ENCODE results near the gene SOX21. TPM values are rescaled to one million over a fixed set of nuclear protein-coding genes. Genes with fewer than 3 reads are reported as not detected.

Gene SOX21
- polyA plus RNA-seq, 2 of the 4 experiments (the other 2 are of a cell fraction) = 0.62 to 6.9 TPM

DNA sequence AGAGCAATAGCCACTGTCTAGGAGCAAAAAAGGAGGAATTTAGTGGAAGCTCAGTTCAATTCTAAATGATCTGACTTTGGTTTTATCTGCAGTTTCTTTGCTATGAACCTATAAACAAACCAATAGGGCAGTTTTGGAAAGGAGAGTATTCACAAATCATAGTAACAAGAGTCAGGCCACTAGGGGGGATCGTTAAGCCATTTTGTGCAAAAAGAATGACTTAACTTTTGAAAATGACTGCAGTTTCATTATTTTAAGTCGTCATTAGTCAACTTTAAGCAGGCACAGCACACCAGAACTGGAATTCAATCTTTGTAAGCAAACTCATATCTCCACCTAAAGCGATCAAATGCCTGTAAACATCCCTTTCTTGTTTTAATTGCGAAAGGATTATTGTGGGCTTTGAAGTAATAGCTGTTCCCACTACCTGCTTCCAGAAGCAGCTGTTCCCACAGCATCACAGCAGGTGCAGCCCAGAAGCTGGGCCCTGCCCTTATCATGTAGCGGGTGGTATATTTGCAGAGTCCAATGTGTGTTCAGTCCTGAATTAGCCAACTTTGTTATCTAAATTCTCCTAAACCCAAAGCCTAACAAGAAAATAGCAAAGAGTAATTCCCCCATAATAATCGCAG lies 51.5 kb downstream of the SOX21 start:
- FAIRE-seq (no peak), ATAC-seq (peak; percentile 58 to 63; a peak in 3 of 6 replicates), DNase-seq (ENCODE audit: low read depth in 1 of 2, low spot score in 1 of 2) (peak; percentile 11 to 45)
- ChIA-PET POLR2A (interaction anchor here (1.1 kb wide), 1 partner anchor 307 kb away, joined by 4 read pairs; no protein-coding TSS in a partner anchor), CTCF (interaction anchor here (0.8 to 3.2 kb wide), 14 partner anchors 10 to 744 kb away, joined by 3 to 14 read pairs (median 4); no protein-coding TSS in a partner anchor)
- Histone ChIP-seq H3K9me3 (no peaks in the 10 kb centered on the region), H3K4me2 (peak overlapping the region; percentile 40), H3K27ac (no peak overlapping the region), H3K4me1 (peaks cover 12% of the 10 kb centered on the region; the same call in 2 of the 3 replicates), H3K4me3 (no peak overlapping the region)
- WGBS (ENCODE audit: missing lambda C conversion rate) = 53% methylated on average over 6 of the region's 6 CpGs
- peak; percentile 49 to 54 for TF ChIP-seq RAD21 (conservative IDR thresholded peaks at IDR 0.05 in 1 of 2, IDR thresholded peaks at IDR 0.05 in 1 of 2)
- TF ChIP-seq, protein P1, sequence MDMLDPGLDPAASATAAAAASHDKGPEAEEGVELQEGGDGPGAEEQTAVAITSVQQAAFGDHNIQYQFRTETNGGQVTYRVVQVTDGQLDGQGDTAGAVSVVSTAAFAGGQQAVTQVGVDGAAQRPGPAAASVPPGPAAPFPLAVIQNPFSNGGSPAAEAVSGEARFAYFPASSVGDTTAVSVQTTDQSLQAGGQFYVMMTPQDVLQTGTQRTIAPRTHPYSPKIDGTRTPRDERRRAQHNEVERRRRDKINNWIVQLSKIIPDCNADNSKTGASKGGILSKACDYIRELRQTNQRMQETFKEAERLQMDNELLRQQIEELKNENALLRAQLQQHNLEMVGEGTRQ (IDR thresholded peaks at IDR 0.05) = no peak
- peak; percentile 38; the same call in 1 of the 3 replicates for TF ChIP-seq SMC3 (IDR thresholded peaks at IDR 0.05)
- TF ChIP-seq, protein P2, sequence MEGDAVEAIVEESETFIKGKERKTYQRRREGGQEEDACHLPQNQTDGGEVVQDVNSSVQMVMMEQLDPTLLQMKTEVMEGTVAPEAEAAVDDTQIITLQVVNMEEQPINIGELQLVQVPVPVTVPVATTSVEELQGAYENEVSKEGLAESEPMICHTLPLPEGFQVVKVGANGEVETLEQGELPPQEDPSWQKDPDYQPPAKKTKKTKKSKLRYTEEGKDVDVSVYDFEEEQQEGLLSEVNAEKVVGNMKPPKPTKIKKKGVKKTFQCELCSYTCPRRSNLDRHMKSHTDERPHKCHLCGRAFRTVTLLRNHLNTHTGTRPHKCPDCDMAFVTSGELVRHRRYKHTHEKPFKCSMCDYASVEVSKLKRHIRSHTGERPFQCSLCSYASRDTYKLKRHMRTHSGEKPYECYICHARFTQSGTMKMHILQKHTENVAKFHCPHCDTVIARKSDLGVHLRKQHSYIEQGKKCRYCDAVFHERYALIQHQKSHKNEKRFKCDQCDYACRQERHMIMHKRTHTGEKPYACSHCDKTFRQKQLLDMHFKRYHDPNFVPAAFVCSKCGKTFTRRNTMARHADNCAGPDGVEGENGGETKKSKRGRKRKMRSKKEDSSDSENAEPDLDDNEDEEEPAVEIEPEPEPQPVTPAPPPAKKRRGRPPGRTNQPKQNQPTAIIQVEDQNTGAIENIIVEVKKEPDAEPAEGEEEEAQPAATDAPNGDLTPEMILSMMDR (IDR thresholded peaks at IDR 0.05) = peak; percentile 39; the same call in 2 of the 3 replicates

Small RNA genes lying within 50 kb of the gene (small RNA-seq; reads per million reads assigned to genes)
- gene RN7SL585P = 0 reads per million in 6 experiments

Other genes with a start within 250 kb of the SOX21 start
- gene DCT, start 232.9 kb downstream of the SOX21 start, polyA plus RNA-seq (2011; rRNA removed) = 0.03 and 0.08 TPM in 2 replicates
- not detected in 3 replicates for gene DCT, start 232.9 kb downstream of the SOX21 start, polyA plus RNA-seq (2017; fragmentation: RNase III; extraction: RNeasy Plus Mini Kit Qiagen cat#74134 plus additional on column Dnase treatment)
- 19.0 and 24.3 TPM in 2 replicates for gene TGDS, start 116.4 kb downstream of the SOX21 start, polyA plus RNA-seq (2011; rRNA removed)
- gene TGDS, start 116.4 kb downstream of the SOX21 start, polyA plus RNA-seq (2017; fragmentation: RNase III; extraction: RNeasy Plus Mini Kit Qiagen cat#74134 plus additional on column Dnase treatment) = 6.7 to 7.3 TPM (median 6.8 TPM) in 3 replicates
- gene GPR180, start 110.7 kb downstream of the SOX21 start, polyA plus RNA-seq (2011; rRNA removed) = 6.3 and 7.8 TPM in 2 replicates
- 3.4 to 3.8 TPM (median 3.6 TPM) in 3 replicates for gene GPR180, start 110.7 kb downstream of the SOX21 start, polyA plus RNA-seq (2017; fragmentation: RNase III; extraction: RNeasy Plus Mini Kit Qiagen cat#74134 plus additional on column Dnase treatment)

All from A549 (cell line).